ENCODE results near the gene RASD2.

The RASD2 gene

DNA sequence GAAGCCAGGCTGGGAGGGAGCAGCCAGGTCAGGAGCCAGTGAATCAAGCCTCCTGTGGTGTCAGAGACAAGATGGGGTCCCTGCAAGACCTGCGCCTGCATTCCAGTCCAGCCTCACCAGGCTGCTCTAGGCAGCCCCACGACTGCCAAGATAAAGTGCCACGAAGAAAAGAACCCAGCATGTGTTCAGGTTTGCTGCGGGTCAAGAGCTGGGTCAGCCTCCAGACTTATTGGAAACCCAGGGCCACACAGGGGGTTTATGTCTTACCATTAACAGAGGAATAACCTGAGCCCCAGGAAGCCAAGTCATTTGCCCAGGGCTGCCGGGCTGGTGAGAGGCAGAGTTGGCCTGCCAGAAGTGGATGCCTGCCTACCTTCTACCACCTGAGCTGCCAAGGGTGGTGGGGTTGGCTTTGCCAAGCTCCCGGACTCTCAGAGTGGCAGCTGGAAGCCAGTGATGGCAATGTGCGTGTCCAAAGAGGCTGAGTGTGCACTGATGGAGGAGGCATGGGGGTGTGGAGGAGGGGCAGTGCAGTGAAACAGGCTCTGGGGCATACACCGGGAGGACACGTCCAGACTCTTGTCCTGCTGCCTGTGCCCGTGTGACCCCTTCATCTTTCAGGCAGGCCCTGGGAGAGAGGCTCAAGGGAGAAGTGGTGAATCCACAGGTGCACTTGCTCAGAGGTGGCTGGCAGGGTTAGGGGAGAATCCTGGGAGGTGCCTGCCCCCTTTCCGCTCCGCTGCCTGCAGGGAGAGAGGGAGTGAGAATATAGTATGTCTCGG, 1.7 kb downstream of the RASD2 start:
- DNase-seq (ENCODE audit: low read depth): no peak
- TF ChIP-seq, protein P1, sequence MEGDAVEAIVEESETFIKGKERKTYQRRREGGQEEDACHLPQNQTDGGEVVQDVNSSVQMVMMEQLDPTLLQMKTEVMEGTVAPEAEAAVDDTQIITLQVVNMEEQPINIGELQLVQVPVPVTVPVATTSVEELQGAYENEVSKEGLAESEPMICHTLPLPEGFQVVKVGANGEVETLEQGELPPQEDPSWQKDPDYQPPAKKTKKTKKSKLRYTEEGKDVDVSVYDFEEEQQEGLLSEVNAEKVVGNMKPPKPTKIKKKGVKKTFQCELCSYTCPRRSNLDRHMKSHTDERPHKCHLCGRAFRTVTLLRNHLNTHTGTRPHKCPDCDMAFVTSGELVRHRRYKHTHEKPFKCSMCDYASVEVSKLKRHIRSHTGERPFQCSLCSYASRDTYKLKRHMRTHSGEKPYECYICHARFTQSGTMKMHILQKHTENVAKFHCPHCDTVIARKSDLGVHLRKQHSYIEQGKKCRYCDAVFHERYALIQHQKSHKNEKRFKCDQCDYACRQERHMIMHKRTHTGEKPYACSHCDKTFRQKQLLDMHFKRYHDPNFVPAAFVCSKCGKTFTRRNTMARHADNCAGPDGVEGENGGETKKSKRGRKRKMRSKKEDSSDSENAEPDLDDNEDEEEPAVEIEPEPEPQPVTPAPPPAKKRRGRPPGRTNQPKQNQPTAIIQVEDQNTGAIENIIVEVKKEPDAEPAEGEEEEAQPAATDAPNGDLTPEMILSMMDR (conservative IDR thresholded peaks at IDR 0.05; ENCODE audit: low read length): no peak
- H3K4me3 ChIP-seq (ENCODE audit: low read length): no peak overlapping the region

DNA sequence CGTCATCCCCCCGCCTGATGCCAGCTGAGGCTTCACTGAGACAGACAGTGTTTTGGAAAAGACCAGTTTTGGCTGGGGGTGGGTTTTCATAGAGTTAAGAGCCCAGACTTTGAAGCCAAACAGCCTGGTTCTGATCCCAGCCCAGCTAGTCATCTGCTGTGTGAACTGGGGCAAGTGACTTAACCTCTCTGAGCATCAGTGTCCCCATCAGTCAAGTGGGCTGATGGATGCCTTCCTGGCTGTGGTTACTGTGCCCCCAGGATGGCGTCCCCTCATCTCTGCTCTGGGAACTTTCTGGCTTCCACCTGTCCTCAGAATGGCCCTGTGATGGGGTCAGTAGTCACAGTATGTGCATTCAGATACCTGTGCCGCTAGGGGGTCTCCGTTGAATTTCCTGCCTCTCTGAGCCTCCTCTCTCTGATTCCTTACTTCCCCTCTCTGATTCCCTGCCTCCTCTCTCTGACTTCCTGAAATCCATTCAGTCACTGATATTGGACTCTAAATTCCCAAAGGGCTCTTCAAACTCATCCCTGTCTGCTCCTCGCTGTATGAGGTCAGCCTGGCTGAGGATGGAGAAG, 2.4 kb downstream of the RASD2 start:
- DNase-seq (ENCODE audit: low read depth): no peak
- TF ChIP-seq, protein P1 (conservative IDR thresholded peaks at IDR 0.05; ENCODE audit: low read length): no peak
- H3K4me3 ChIP-seq (ENCODE audit: low read length): no peak overlapping the region

DNA sequence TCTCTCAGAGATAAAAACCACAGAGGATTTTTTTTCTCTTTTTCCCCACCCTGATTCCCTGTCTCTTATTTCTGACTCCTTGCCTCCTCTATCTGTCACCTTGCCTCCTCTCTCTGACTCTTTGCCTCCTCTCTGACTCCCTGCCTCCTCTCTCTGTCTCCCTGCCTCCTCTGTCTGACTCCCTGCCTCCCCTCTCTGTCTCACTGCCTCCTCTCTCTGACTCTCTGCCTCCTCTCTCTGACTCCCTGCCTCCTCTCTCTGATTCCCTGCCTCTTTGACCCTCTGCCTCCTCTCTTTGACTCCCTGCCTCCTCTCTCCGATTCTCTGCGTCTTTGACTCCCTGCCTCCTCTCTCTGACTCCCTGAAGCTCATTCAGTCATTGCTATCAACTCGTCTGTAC, 3.1 kb downstream of the RASD2 start:
- TF ChIP-seq, protein P1 (conservative IDR thresholded peaks at IDR 0.05; ENCODE audit: low read length): no peak
- no peak for DNase-seq (ENCODE audit: low read depth)
- no peak overlapping the region for H3K4me3 ChIP-seq (ENCODE audit: low read length)

DNA sequence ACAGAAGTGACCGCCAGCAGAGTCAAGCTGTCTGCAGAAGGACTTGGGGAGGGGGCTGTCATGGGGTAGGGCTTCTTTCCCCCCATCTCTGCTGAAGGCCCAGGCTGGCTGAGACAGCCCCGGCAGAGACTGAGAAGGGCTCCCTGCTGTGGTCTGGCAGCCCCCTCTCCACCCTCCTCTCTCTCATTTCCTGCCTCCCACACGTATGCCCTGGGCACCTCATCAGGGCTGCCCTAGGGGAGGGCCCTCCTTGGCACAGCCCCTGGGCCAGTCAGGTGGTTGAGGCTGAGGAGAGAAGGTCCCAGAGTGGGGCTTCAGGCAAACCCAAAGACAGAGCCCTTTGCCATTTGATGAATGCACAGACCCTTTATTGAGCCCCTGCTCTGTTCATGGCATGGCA, 3.6 kb downstream of the RASD2 start:
- TF ChIP-seq, protein P1 (conservative IDR thresholded peaks at IDR 0.05; ENCODE audit: low read length): no peak
- no peak overlapping the region for H3K4me3 ChIP-seq (ENCODE audit: low read length)
- no peak for DNase-seq (ENCODE audit: low read depth)

DNA sequence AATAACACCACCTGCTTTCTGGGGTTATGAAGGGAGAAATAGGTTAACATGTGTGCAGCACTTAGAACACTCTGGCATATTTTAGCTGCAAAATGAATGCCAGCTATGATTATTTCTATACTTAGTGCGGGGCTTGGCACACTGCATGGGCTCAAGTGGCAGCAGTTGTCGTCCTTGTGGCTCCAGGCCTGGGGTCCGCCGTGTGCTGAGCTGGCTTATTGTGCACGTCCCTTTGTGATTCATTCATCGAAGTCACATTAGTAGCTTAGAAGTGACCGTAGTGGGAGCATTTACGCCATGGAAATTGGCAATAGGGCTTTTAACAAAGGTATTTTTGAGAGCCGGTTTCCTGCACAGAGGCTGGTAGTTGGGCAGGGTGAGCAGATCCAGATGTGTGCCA, 4.2 kb downstream of the RASD2 start:
- H3K4me3 ChIP-seq (ENCODE audit: low read length): no peak overlapping the region
- no peak for DNase-seq (ENCODE audit: low read depth)
- TF ChIP-seq, protein P1 (conservative IDR thresholded peaks at IDR 0.05; ENCODE audit: low read length): no peak

DNA sequence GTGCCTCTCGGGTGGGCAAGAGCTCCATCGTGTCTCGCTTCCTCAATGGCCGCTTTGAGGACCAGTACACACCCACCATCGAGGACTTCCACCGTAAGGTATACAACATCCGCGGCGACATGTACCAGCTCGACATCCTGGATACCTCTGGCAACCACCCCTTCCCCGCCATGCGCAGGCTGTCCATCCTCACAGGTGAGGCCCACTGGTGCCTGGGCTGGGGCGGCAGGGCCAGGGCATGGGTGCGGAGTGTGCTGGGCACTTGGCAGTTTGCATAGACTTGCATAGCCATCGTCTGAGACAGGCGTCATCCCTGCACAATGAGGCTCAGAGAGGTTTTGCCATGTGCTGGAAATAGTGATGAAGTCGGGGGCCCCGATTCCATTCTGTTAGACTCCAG, 6.3 kb downstream of the RASD2 start:
- H3K4me3 ChIP-seq (ENCODE audit: low read length): no peak overlapping the region
- TF ChIP-seq, protein P1 (conservative IDR thresholded peaks at IDR 0.05; ENCODE audit: low read length): no peak
- no peak for DNase-seq (ENCODE audit: low read depth)
